GM15510 (cell line): ENCODE results near the gene AK5.

Experiments
- POLR2A ChIP-seq: IDR thresholded peaks from 3 replicates; pipeline ENCODE4 v1.6.1; 2011; ENCODE audit warnings: borderline replicate concordance; ENCODE audit not compliant: insufficient read length; ENCODE audit errors: extremely low read depth

The AK5 gene

GRCh38 chr1:77608893-77609292 is 327.1 kb downstream of the AK5 start:
- TF ChIP-seq POLR2A, result no peak
